Measurements from ENCODE around the gene PSMG2. TPM values are rescaled to one million over a fixed set of nuclear protein-coding genes. Genes with fewer than 3 reads are reported as not detected.
"Not testable (repeated sequence)": the region's sequence is repeated elsewhere in the genome, so short reads cannot be mapped to it uniquely, and the experiment has no call there.

PSMG2 gene
- total RNA-seq, 1 experiment from 2014 or later, result 112 TPM

GRCh38 chr18:12742453-12742852, 39.6 kb downstream of the PSMG2 start:
- H3K4me1 ChIP-seq (replicated peaks), result peaks cover 29% of the 10 kb centered on the region
- no peaks in the 10 kb centered on the region; the same call in 1 of the 2 replicates for H3K9me3 ChIP-seq (replicated peaks)
- peak; percentile 29 to 51 for DNase-seq (ENCODE audit: low read depth in 1 of 2, low spot score in 2 of 2)
- no peaks in the 10 kb centered on the region for H3K27me3 ChIP-seq (replicated peaks)
- no peak overlapping the region for H3K4me3 ChIP-seq
- H3K36me3 ChIP-seq, result no peaks in the 10 kb centered on the region
- H3K27ac ChIP-seq, result peak overlapping the region; percentile 59

- no peaks in the 10 kb centered on the region for H3K27me3 ChIP-seq (replicated peaks)
- no peaks in the 10 kb centered on the region for H3K36me3 ChIP-seq
- H3K27ac ChIP-seq, result no peak overlapping the region
- peaks cover 42% of the 10 kb centered on the region for H3K4me1 ChIP-seq (replicated peaks)
- no peaks in the 10 kb centered on the region; the same call in 1 of the 2 replicates for H3K9me3 ChIP-seq (replicated peaks)
- no peak overlapping the region for H3K4me3 ChIP-seq
- DNase-seq (ENCODE audit: low read depth in 1 of 2, low spot score in 2 of 2), result peak in 1 of 2 experiments; percentile 54
Measured at GRCh38 chr18:12744103-12744502, 41.3 kb downstream of the PSMG2 start.

- DNase-seq (ENCODE audit: low read depth in 1 of 2, low spot score in 2 of 2), result no peak
- H3K27ac ChIP-seq, result no peak overlapping the region
- H3K4me3 ChIP-seq, result no peak overlapping the region
- H3K9me3 ChIP-seq (replicated peaks), result no peaks in the 10 kb centered on the region; the same call in 1 of the 2 replicates
- H3K4me1 ChIP-seq (replicated peaks), result peaks cover 48% of the 10 kb centered on the region
- no peaks in the 10 kb centered on the region for H3K36me3 ChIP-seq
- no peaks in the 10 kb centered on the region for H3K27me3 ChIP-seq (replicated peaks)
Measured at GRCh38 chr18:12745095-12745795, 42.4 kb downstream of the PSMG2 start.

- no peaks in the 10 kb centered on the region for H3K36me3 ChIP-seq
- no peaks in the 10 kb centered on the region for H3K27me3 ChIP-seq (replicated peaks)
- no peak for DNase-seq (ENCODE audit: low read depth in 1 of 2, low spot score in 2 of 2)
- no peaks in the 10 kb centered on the region for H3K9me3 ChIP-seq (replicated peaks)
- no peak overlapping the region for H3K4me3 ChIP-seq
- H3K27ac ChIP-seq, result no peak overlapping the region
- H3K4me1 ChIP-seq (replicated peaks), result peaks cover 31% of the 10 kb centered on the region
Measured at GRCh38 chr18:12747530-12748315, 44.9 kb downstream of the PSMG2 start.

GRCh38 chr18:12748671-12749070, 45.8 kb downstream of the PSMG2 start:
- no peaks in the 10 kb centered on the region for H3K9me3 ChIP-seq (replicated peaks)
- H3K4me1 ChIP-seq (replicated peaks), result peaks cover 29% of the 10 kb centered on the region
- DNase-seq (ENCODE audit: low read depth in 1 of 2, low spot score in 2 of 2), result no peak
- peak overlapping the region; percentile 2; the same call in 1 of the 2 replicates for H3K27ac ChIP-seq
- H3K36me3 ChIP-seq, result no peaks in the 10 kb centered on the region
- H3K27me3 ChIP-seq (replicated peaks), result no peaks in the 10 kb centered on the region
- no peak overlapping the region for H3K4me3 ChIP-seq

- Histone ChIP-seq H3K27me3 (replicated peaks) (no peaks in the 10 kb centered on the region), H3K4me1 (replicated peaks) (peaks cover 29% of the 10 kb centered on the region), H3K36me3 (no peaks in the 10 kb centered on the region), H3K4me3 (no peak overlapping the region), H3K9me3 (replicated peaks) (no peaks in the 10 kb centered on the region), H3K27ac (0 out of 2 replicates have a peak overlapping the region, but pooled peaks have one; percentile 2)
- no peak for DNase-seq (ENCODE audit: low read depth in 1 of 2, low spot score in 2 of 2)
Measured at GRCh38 chr18:12749121-12749520, 46.3 kb downstream of the PSMG2 start.

GRCh38 chr18:12750076-12750714, 47.4 kb downstream of the PSMG2 start:
- H3K4me3 ChIP-seq, result no peak overlapping the region
- no peaks in the 10 kb centered on the region for H3K27me3 ChIP-seq (replicated peaks)
- H3K27ac ChIP-seq, result no peak overlapping the region
- H3K36me3 ChIP-seq, result no peaks in the 10 kb centered on the region
- H3K9me3 ChIP-seq (replicated peaks), result no peaks in the 10 kb centered on the region
- DNase-seq (ENCODE audit: low read depth in 1 of 2, low spot score in 2 of 2), result no peak
- H3K4me1 ChIP-seq (replicated peaks), result peaks cover 29% of the 10 kb centered on the region

GRCh38 chr18:12750715-12751502, 48.1 kb downstream of the PSMG2 start:
- H3K36me3 ChIP-seq, result no peaks in the 10 kb centered on the region
- no peaks in the 10 kb centered on the region for H3K9me3 ChIP-seq (replicated peaks)
- no peaks in the 10 kb centered on the region for H3K27me3 ChIP-seq (replicated peaks)
- peaks cover 29% of the 10 kb centered on the region for H3K4me1 ChIP-seq (replicated peaks)
- H3K27ac ChIP-seq, result no peak overlapping the region
- H3K4me3 ChIP-seq, result no peak overlapping the region
- DNase-seq (ENCODE audit: low read depth in 1 of 2, low spot score in 2 of 2), result no peak

GRCh38 chr18:12751503-12751884, 48.7 kb downstream of the PSMG2 start:
- Histone ChIP-seq H3K9me3 (replicated peaks) (no peaks in the 10 kb centered on the region), H3K4me3 (no peak overlapping the region), H3K27me3 (replicated peaks) (no peaks in the 10 kb centered on the region), H3K27ac (no peak overlapping the region), H3K36me3 (no peaks in the 10 kb centered on the region), H3K4me1 (replicated peaks) (peaks cover 29% of the 10 kb centered on the region)
- no peak for DNase-seq (ENCODE audit: low read depth in 1 of 2, low spot score in 2 of 2)

GRCh38 chr18:12751891-12752290, 49.0 kb downstream of the PSMG2 start:
- H3K27me3 ChIP-seq (replicated peaks), result no peaks in the 10 kb centered on the region
- H3K36me3 ChIP-seq, result no peaks in the 10 kb centered on the region
- no peak overlapping the region for H3K4me3 ChIP-seq
- H3K27ac ChIP-seq, result no peak overlapping the region
- peaks cover 29% of the 10 kb centered on the region for H3K4me1 ChIP-seq (replicated peaks)
- H3K9me3 ChIP-seq (replicated peaks), result no peaks in the 10 kb centered on the region
- no peak for DNase-seq (ENCODE audit: low read depth in 1 of 2, low spot score in 2 of 2)

- Histone ChIP-seq H3K27me3 (replicated peaks) (no peaks in the 10 kb centered on the region), H3K4me1 (replicated peaks) (peaks cover 13% of the 10 kb centered on the region), H3K27ac (no peak overlapping the region), H3K4me3 (no peak overlapping the region), H3K9me3 (replicated peaks) (no peaks in the 10 kb centered on the region), H3K36me3 (no peaks in the 10 kb centered on the region)
- no peak for DNase-seq (ENCODE audit: low read depth in 1 of 2, low spot score in 2 of 2)
Measured at GRCh38 chr18:12754511-12754910, 51.7 kb downstream of the PSMG2 start.

GRCh38 chr18:12755606-12756005, 52.8 kb downstream of the PSMG2 start:
- H3K4me3 ChIP-seq; H3K4me1 ChIP-seq (replicated peaks); H3K27ac ChIP-seq; H3K27me3 ChIP-seq (replicated peaks); H3K36me3 ChIP-seq; H3K9me3 ChIP-seq (replicated peaks); DNase-seq (ENCODE audit: low read depth in 1 of 2, low spot score in 2 of 2): not testable (repeated sequence)

GRCh38 chr18:12756619-12757239, 53.9 kb downstream of the PSMG2 start:
- not testable (repeated sequence) for H3K36me3 ChIP-seq; H3K9me3 ChIP-seq (replicated peaks); H3K27ac ChIP-seq; H3K27me3 ChIP-seq (replicated peaks); H3K4me1 ChIP-seq (replicated peaks); H3K4me3 ChIP-seq; DNase-seq (ENCODE audit: low read depth in 1 of 2, low spot score in 2 of 2)
